ENCODE data around the gene ZNF160. TPM values are rescaled to one million over a fixed set of nuclear protein-coding genes. Genes with fewer than 3 reads are reported as not detected.
"Not testable (repeated sequence)": the region's sequence is repeated elsewhere in the genome, so short reads cannot be mapped to it uniquely, and the experiment has no call there.

Gene ZNF160
- total RNA-seq, 3 donors from 2014 or later: 9.0 to 14.8 (median 12.4) TPM

DNA sequence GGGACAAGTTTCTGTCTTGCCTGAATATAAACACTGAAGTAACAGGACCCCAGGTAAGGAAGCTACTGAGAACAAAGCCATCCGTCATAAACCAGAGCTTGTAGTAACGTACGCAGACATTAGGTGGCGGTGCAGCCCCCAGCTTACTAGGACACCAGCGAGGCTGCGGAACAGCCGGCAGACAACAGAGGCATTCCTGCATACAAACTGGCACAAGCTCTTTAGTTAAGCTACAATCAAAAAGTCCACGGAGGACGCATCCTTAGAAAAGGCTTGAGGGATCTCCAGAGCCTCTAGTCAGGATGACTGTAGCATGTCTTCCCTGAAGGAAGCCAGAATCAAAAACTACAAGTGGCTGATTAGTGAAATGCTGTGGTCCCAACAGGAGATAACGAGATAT is 26.2 kb downstream of the ZNF160 start:
- peaks cover 95% of the 10 kb centered on the region for H3K36me3 Mint-ChIP-seq (ENCODE audit: insufficient read depth)
- H3K9me3 Mint-ChIP-seq: peaks cover 58% of the 10 kb centered on the region

GRCh38 chr19:53068834-53069233 is 34.4 kb downstream of the ZNF160 start:
- ATAC-seq (no peak), DNase-seq (no peak)
- H3K4me3 Mint-ChIP-seq: no peak overlapping the region
- H3K36me3 Mint-ChIP-seq (ENCODE audit: insufficient read depth): peaks cover 52% of the 10 kb centered on the region
- peaks cover 47% of the 10 kb centered on the region for H3K9me3 Mint-ChIP-seq
- H3K27me3 Mint-ChIP-seq (ENCODE audit: low read depth): no peaks in the 10 kb centered on the region
- no peaks in the 10 kb centered on the region for H3K4me1 Mint-ChIP-seq (ENCODE audit: low read depth)

More for the DNA sequence above, 26.2 kb downstream of the ZNF160 start:
- no peak for ATAC-seq
- DNase-seq: no peak
- Mint-ChIP-seq H3K27me3 (ENCODE audit: low read depth) (no peaks in the 10 kb centered on the region), H3K4me3 (no peak overlapping the region), H3K4me1 (ENCODE audit: low read depth) (peaks cover 3% of the 10 kb centered on the region)

DNA sequence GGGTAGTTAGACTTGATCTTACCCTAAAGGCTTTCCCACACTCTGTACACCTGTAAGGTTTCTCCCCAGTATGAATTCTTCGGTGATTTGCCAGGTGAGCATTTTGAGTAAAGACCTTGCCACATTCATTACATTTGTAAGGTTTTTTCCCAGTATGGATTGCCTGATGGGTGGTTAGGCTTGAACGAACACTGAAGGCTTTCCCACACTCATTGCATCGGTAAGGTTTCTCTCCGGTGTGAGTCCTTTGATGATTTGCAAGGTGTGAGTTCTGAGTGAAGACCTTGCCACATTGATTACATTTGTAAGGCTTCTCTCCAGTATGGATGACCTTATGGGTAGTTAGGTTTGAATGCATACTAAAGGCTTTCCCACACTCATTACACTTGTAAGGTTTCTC is 35.0 kb downstream of the ZNF160 start:
- ATAC-seq (no peak), DNase-seq (no peak)
- H3K27me3 Mint-ChIP-seq (ENCODE audit: low read depth): no peaks in the 10 kb centered on the region
- H3K4me3 Mint-ChIP-seq: no peak overlapping the region
- H3K4me1 Mint-ChIP-seq (ENCODE audit: low read depth): no peaks in the 10 kb centered on the region
- peaks cover 49% of the 10 kb centered on the region for H3K9me3 Mint-ChIP-seq
- peaks cover 45% of the 10 kb centered on the region for H3K36me3 Mint-ChIP-seq (ENCODE audit: insufficient read depth)

DNA sequence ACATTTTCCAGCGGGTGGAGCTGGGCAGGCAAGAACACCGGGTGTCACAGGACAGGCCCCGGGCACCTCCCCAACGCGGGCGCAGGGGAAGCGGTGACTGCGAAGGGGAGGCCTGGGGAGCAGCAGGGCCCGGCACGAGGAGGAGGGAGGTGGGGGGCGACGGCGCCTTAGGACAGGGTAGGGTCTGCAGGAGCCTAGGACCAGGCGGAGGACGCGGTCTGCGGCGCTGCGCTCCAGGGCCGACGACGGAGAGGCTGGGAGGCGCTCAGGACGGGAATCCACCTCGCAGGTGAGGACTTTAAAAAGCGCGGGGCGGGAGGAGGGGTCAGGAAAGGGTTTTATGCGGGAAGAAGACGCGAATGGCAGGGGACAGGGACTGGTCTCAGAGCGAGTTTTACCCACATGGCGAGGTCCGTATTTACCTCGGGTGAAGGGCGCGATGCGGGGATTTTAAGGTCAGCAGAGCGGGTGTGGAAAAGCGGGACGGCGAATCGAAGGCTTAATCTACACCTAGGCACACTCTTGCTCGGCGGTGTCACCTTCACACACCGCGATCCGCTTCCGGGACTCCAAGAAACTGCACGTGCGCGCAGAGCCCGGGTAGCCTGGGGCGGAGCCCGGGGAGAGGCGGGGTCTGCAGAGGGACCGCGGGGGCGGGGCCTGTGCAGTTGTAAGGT is 45.2 kb downstream of the ZNF160 start:
- H3K36me3 Mint-ChIP-seq (ENCODE audit: insufficient read depth): peaks cover 4% of the 10 kb centered on the region
- H3K9me3 Mint-ChIP-seq: peaks cover 42% of the 10 kb centered on the region
- DNase-seq (no peak), ATAC-seq (no peak)
- peaks cover 3% of the 10 kb centered on the region for H3K27me3 Mint-ChIP-seq (ENCODE audit: low read depth)
- no peak overlapping the region for H3K4me3 Mint-ChIP-seq
- H3K4me1 Mint-ChIP-seq (ENCODE audit: low read depth): no peaks in the 10 kb centered on the region

DNA sequence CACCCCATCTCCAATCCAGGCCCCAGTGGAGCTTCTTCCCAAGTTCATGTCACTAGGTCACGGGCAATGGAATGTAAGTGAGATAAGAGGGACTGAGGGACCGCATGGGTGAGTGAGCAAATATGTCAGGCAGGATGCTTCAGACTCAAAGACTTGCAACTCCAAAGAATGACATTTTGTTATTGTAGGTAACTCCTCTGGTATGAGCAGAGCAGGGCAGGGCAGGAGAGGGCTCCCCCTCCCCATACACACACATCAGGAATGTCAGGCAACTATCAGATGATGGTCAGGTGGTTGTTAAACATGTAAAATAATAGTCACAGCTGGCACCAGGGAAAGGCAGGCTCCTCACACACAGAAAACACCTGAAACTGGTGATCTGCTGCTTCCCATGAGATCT is 48.1 kb downstream of the ZNF160 start:
- Mint-ChIP-seq H3K27me3 (ENCODE audit: low read depth) (peaks cover 3% of the 10 kb centered on the region), H3K4me3 (no peak overlapping the region), H3K36me3 (ENCODE audit: insufficient read depth) (peaks cover 4% of the 10 kb centered on the region), H3K4me1 (ENCODE audit: low read depth) (no peaks in the 10 kb centered on the region), H3K9me3 (peaks cover 36% of the 10 kb centered on the region)
- ATAC-seq: no peak
- no peak for DNase-seq

DNA sequence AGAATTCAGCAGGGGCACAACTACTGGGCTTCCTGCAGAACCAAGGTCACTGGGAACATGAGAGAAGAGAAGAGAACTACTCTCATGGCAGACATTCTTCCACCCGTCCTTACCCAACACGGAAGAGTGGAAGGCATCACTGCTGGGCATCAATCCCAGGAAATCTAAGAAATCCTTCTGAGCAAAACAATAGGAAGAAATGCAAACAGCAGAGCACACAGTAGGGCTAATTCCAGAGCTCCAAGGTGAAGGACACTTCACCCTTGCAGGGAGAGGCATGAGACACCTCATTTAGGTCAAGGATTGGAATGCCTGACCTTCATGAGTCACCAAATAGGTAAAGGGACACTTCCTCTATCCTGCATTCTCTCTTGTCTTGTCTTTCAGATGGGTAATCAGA is 55.8 kb downstream of the ZNF160 start:
- no peak for DNase-seq
- Mint-ChIP-seq H3K4me3 (no peak overlapping the region), H3K36me3 (ENCODE audit: insufficient read depth) (peaks cover 5% of the 10 kb centered on the region), H3K27me3 (ENCODE audit: low read depth) (no peaks in the 10 kb centered on the region), H3K4me1 (ENCODE audit: low read depth) (no peaks in the 10 kb centered on the region), H3K9me3 (peaks cover 35% of the 10 kb centered on the region)
- no peak for ATAC-seq

GRCh38 chr19:53045536-53045935 is 57.7 kb downstream of the ZNF160 start:
- no peak for ATAC-seq
- Mint-ChIP-seq H3K36me3 (ENCODE audit: insufficient read depth) (peaks cover 5% of the 10 kb centered on the region), H3K27me3 (ENCODE audit: low read depth) (no peaks in the 10 kb centered on the region), H3K4me1 (ENCODE audit: low read depth) (no peaks in the 10 kb centered on the region), H3K4me3 (no peak overlapping the region), H3K9me3 (peaks cover 38% of the 10 kb centered on the region)
- no peak for DNase-seq

DNA sequence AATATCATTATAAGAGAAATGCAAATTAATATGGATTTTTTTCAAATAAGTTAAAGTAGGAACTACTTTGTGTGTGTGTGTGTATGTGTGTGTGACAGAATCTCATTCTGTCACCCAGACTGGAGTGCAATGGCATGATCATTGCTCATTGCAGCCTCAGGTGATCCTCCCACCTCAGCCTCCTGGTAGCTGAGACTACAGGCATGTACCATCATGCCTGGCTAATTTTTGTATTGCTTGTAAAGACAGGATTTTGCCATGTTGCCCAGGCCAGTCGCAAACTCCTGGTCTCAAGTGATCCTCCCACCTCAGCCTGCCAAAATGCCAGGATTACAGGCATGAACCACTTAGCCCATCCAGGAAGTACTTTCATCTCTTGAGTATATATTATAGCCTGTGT is 61.9 kb downstream of the ZNF160 start:
- H3K27me3 Mint-ChIP-seq (ENCODE audit: low read depth): peaks cover 14% of the 10 kb centered on the region
- H3K9me3 Mint-ChIP-seq: peaks cover 47% of the 10 kb centered on the region
- H3K36me3 Mint-ChIP-seq (ENCODE audit: insufficient read depth): peaks cover 13% of the 10 kb centered on the region
- H3K4me3 Mint-ChIP-seq: no peak overlapping the region
- DNase-seq (no peak), ATAC-seq (no peak)
- no peaks in the 10 kb centered on the region for H3K4me1 Mint-ChIP-seq (ENCODE audit: low read depth)

DNA sequence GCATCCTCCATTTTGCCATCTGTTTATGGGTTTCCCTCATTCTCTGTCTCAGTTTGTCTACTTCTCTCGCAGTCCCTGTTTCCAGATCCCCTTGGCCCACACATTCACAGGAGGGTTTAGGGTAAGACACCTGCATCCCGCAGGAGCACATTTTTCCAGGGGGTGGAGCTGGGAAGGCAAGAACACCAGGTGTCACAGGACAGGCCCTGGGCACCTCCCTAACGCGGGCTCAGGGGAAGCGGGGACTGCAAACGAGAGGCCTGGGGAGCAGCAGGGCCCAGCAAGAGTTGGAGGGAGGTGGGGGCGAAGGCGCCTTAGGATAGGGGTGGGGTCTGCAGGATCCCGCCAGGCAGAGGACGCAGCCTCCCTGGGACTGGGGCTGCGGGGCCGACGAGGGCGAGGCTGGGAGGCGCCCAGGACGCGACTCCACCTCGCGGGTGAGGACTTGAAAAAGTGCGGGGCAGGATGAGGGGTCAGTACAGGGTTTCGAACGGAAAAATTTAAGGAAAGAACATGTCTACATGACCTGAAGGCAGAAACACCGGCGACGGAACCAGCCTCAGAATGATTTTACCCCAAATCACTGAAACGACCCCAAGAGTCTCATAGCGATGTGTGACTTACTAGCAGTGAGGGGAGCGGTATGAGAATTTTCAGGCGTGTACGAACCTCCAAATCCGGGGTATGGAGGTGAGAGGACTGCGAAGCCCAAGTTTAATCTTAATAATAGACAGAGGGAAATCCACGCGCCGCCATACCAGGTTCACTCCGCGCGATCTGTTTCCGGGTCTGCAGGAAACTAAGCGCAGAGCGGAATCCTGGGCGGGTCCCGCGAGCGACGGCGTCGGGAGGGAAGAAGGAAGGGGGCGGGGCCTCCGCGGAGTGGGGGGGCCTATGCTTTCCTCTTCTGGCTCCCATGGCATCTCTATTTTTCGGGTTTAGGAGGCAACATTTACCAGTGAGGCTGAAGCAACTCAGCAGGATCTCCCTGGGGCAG is 65.8 kb downstream of the ZNF160 start:
- Mint-ChIP-seq H3K9me3 (peaks cover 52% of the 10 kb centered on the region), H3K4me3 (peak overlapping the region; percentile 19), H3K36me3 (ENCODE audit: insufficient read depth) (peaks cover 14% of the 10 kb centered on the region), H3K27me3 (ENCODE audit: low read depth) (peaks cover 17% of the 10 kb centered on the region), H3K4me1 (ENCODE audit: low read depth) (no peaks in the 10 kb centered on the region)
- ATAC-seq (no peak), DNase-seq (no peak)

DNA sequence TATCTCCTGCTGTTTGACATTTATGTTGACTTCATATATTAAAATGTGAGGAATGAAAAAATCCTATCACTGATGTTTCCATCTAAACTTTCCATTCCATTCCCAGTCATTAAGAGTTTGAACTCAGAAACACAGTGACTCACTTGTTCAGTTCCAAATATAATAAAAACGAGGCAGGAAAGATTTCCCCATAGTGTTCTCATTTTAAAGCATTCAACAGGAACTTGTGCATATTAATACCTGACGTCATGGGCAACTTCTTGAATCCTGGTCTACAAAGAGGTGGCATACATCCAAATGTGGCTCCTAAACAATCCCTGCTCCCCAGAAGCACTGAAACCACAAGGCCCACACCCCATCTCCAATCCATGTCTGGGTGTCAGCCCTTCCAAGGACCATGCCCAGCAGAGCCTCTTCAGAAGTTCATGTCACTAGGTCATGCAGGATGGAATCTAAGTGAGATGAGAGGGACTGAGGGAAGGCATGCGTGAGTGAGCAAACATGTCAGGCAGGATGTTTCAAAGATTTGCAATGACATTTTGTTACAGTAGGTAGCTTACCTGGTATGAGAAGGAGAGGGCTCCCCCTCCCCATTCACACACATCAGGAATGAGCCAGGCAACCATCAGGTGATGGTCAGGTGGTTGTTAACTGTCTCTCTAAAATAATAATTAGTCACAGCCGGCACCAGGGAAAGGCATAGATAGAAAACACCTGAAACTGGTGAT is 68.1 kb downstream of the ZNF160 start:
- DNase-seq (no peak), ATAC-seq (no peak)
- Mint-ChIP-seq H3K4me1 (ENCODE audit: low read depth) (no peaks in the 10 kb centered on the region), H3K36me3 (ENCODE audit: insufficient read depth) (peaks cover 14% of the 10 kb centered on the region), H3K4me3 (no peak overlapping the region), H3K27me3 (ENCODE audit: low read depth) (peaks cover 17% of the 10 kb centered on the region), H3K9me3 (peaks cover 51% of the 10 kb centered on the region)

GRCh38 chr19:53034054-53034453 is 69.2 kb downstream of the ZNF160 start:
- peaks cover 55% of the 10 kb centered on the region for H3K9me3 Mint-ChIP-seq
- no peak overlapping the region for H3K4me3 Mint-ChIP-seq
- no peak for ATAC-seq
- H3K36me3 Mint-ChIP-seq (ENCODE audit: insufficient read depth): peaks cover 14% of the 10 kb centered on the region
- H3K27me3 Mint-ChIP-seq (ENCODE audit: low read depth): peaks cover 16% of the 10 kb centered on the region
- no peaks in the 10 kb centered on the region for H3K4me1 Mint-ChIP-seq (ENCODE audit: low read depth)
- no peak for DNase-seq

- ATAC-seq; H3K4me3 Mint-ChIP-seq; H3K36me3 Mint-ChIP-seq (ENCODE audit: insufficient read depth); H3K4me1 Mint-ChIP-seq (ENCODE audit: low read depth); DNase-seq; H3K27me3 Mint-ChIP-seq (ENCODE audit: low read depth): not testable (repeated sequence)
- H3K9me3 Mint-ChIP-seq: peaks cover 31% of the 10 kb centered on the region
Measured at GRCh38 chr19:53028306-53028705, 74.9 kb downstream of the ZNF160 start.

- Mint-ChIP-seq H3K4me3 (no peak overlapping the region), H3K27me3 (ENCODE audit: low read depth) (no peaks in the 10 kb centered on the region), H3K9me3 (peaks cover 43% of the 10 kb centered on the region), H3K36me3 (ENCODE audit: insufficient read depth) (peaks cover 6% of the 10 kb centered on the region), H3K4me1 (ENCODE audit: low read depth) (no peaks in the 10 kb centered on the region)
- DNase-seq: no peak
- no peak for ATAC-seq
Measured at GRCh38 chr19:53019684-53020083, 83.5 kb downstream of the ZNF160 start.

Data from activated T-cell treated with anti-CD3 and anti-CD28 coated beads, Interleukin-2, amount 50 U/mL, for 4 hours (primary cell).